GM18519 (cell line): ENCODE measurements around the gene ZNF543.

ENCODE experiments used
- ATAC-seq: cut with Tn5 transposase; IDR thresholded peaks from one replicate; pipeline ENCODE4 v1.9.1; 2021; ENCODE audit warnings: mild to moderate bottlenecking, moderate library complexity; ENCODE audit not compliant: unreplicated experiment, low FRiP score

The ZNF543 gene

GRCh38 chr19:57377498-57378146 lies 57.4 kb downstream of the ZNF543 start:
- ATAC-seq: no peak
